Pancreas (tissue), 10 donors: ENCODE measurements around the gene CBFA2T2. TPM values are rescaled to one million over a fixed set of nuclear protein-coding genes. Genes with fewer than 3 reads are reported as not detected.
A peak's percentile ranks its signal among the peaks of the same experiment; 100 is the strongest.

Source experiments
- ATAC-seq, 4 donors: fragments of 200-7000 bp; cut with Tn5 transposase; one replicate each; pipeline versions ENCODE4 v1.8.0 to v1.9.1; 2020; ENCODE audit warnings: mild to moderate bottlenecking in 4 of 4, moderate library complexity in 4 of 4
- DNase-seq, 6 donors: peaks; one replicate each; pipeline ENCODE4 v3.0.0-alpha.2; 2020
- FAIRE-seq: peaks from 2 replicates; lab custom pipeline; 2012; peaks lifted over from hg19 to GRCh38; lab: Jason Lieb, UNC
- H3K27ac ChIP-seq, 4 donors: fragments of 200-600 bp; sonication (generic); 1 replicate in 3 of 4; 2 replicates in 1 of 4; pipeline versions ENCODE4 v1.5.0 to v1.8.0; 2020
- H3K27me3 ChIP-seq, 4 donors: fragments of 200-600 bp; one replicate each; pipeline ENCODE4 v1.8.0; 2021
- H3K36me3 ChIP-seq, 3 donors: fragments of 200-600 bp; sonication (generic) in 1 of 3; one replicate each; pipeline versions ENCODE4 v1.5.0 to v1.8.0; 2020 to 2021
- H3K4me1 ChIP-seq, 3 donors: fragments of 200-600 bp; one replicate each; pipeline ENCODE4 v1.8.0; 2021
- H3K4me3 ChIP-seq, 4 donors: fragments of 200-600 bp; sonication (generic) in 2 of 4; one replicate each; pipeline versions ENCODE4 v1.5.0 to v1.8.0; 2020 to 2021
- H3K9me3 ChIP-seq, 4 donors: fragments of 200-600 bp; one replicate each; pipeline ENCODE4 v1.8.0; 2021
- WGBS, 2 donors: extraction: QIAGEN DNeasy Blood & Tissue Kit; methylation state at CpG; one replicate each; pipeline ENCODE4 v1.1.7; 2013; 5-methylcytosine and 5-hydroxymethylcytosine counted together
- intact Hi-C, 3 donors: fragments of 100-400 bp; cut with DNase I; formaldehyde crosslinking; loops; one replicate each; pipeline versions ENCODE4 v1.11.1 to v1.14.2; 2022
- polyA plus RNA-seq, 2 donors: library from polyadenylated mRNA; stranded (reverse); fragments of 200-250 nt; gene quantifications; one replicate each; pipeline ENCODE4 v1.2.3, GENCODE V29; 2013
- total RNA-seq, 6 donors: library from RNA; stranded (reverse); fragmentation: NEBNext Ultra II Directional in 4 of 6; extraction: Animal tissue kit (Norgen Biotek cat#: 25700) in 4 of 6; gene quantifications; one replicate each; pipeline versions ENCODE4 v1.2.1 to v1.2.4, GENCODE V29; 2021 to 2023
- TF ChIP-seq, protein P1 (sequence below), 4 donors: fragments of 200-600 bp; sonication (generic) in 3 of 4; IDR thresholded peaks; one replicate each; pipeline versions ENCODE4 v1.5.0 to v1.8.0; 2021; ENCODE audit warnings: antibody characterized with exemption in 4 of 4
- donor health status: healthy with polysubstance abuse.
- donor health status: DM: no; HTN: no; CAD: no; lungs with moderate emphysema.
- donor health status: DM: no; HTN: no; CAD: no.
- donor health status: control.
- donor health status: control.
- donor health status: Bipolar disorder and iron deficiency.
- donor health status: DM: yes; HTN: yes; CAD: no.
- donor health status: DM: no; HTN: no; CAD: no.
- donor health status: DM: no; HTN: no; CAD: no.
- donor health status: DM: yes; HTN: yes; CAD: no.

The CBFA2T2 gene
- total and polyA plus RNA-seq, 8 donors = 4.7 to 11.6 (median 7.5) TPM

DNA sequence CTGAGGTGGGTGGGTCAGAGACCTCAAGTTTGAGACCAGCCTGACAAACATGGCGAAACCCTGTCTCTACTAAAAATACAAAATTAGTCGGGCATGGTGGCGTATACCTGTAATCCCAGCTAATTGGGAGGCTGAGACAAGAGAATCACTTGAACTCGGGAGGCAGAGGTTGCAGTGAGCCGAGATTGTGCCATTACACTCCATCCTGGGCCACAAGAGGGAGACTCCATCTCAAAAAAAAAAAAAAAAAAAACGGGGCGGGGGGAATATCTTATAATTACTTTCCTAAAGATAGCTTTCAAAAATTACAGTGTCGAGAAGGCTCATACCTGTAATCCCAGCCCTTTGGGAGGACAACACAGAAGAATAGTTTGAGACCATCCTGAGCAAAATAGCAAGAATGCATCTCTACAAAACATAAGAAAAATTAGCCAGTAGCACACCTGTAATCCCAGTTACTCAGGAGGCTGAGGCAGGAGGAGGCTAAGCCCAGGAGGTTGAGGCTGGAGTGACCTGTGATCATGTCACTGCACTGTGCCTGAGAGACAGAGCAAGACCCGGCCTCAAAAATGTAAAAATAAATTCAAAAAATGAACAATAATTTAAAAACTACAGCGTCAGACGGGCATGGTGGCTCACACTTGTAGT lies 25.8 kb downstream of the CBFA2T2 start:
- TF ChIP-seq, protein P1, sequence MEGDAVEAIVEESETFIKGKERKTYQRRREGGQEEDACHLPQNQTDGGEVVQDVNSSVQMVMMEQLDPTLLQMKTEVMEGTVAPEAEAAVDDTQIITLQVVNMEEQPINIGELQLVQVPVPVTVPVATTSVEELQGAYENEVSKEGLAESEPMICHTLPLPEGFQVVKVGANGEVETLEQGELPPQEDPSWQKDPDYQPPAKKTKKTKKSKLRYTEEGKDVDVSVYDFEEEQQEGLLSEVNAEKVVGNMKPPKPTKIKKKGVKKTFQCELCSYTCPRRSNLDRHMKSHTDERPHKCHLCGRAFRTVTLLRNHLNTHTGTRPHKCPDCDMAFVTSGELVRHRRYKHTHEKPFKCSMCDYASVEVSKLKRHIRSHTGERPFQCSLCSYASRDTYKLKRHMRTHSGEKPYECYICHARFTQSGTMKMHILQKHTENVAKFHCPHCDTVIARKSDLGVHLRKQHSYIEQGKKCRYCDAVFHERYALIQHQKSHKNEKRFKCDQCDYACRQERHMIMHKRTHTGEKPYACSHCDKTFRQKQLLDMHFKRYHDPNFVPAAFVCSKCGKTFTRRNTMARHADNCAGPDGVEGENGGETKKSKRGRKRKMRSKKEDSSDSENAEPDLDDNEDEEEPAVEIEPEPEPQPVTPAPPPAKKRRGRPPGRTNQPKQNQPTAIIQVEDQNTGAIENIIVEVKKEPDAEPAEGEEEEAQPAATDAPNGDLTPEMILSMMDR (IDR thresholded peaks at IDR 0.05) = no peak
- no peak overlapping the region for H3K27ac ChIP-seq
- H3K36me3 ChIP-seq = no peaks in the 10 kb centered on the region
- no peak for ATAC-seq
- H3K9me3 ChIP-seq = no peaks in the 10 kb centered on the region
- no peak overlapping the region for H3K4me3 ChIP-seq
- H3K27me3 ChIP-seq = no peaks in the 10 kb centered on the region
- peaks cover 6 to 11% (median 7%) of the 10 kb centered on the region in 3 donors for H3K4me1 ChIP-seq
- FAIRE-seq = no peak
- WGBS, 2 donors = 86 to 88% methylated on average over 11 of the region's 11 CpGs
- intact Hi-C loops = no loop called here
- DNase-seq = no peak

DNA sequence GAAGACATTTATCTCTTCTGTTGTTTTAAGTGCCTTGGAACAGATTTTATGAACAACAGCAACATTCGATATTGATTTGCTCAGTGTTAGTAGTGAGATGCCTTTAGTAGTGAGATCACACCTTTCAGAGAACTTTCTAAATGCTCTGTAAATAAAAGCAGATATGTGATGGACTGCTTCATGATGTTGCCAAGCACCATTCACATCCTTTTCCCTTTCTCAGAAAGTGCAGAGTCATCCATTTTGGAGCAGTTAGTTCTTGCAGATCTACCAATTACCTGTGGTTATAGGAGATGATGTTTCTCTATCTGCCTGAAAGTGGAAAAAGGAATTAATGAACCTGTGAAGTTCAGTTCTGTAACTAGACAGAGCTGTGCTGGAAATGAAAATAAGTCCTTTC lies 27.0 kb downstream of the CBFA2T2 start:
- peak in 3 of 4 donors; percentile 25 to 51 (median 38) for ATAC-seq
- intact Hi-C loops = no loop called here
- WGBS, 2 donors = 18 to 19% methylated on average over 1 of the region's 1 CpG

DNA sequence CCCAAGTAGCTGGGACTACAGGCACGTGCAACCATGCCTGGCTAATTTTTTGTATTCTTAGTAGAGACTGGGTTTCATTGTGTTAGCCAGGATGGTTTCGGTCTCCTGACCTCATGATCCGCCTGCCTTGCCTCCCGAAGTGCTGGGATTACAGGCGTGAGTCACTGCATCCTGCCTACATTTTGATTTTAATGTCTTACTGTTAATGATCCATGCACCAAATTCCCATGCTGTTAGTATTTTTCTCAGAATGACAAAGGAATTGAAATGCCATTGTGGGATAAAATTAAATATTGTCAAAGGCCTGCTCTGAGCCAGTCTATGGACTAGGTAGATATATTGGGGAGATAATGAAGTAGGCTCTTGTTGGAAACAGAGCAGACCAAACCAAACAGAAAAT lies 28.2 kb downstream of the CBFA2T2 start:
- Histone ChIP-seq H3K4me1 (peaks cover 3 to 11% (median 4%) of the 10 kb centered on the region in 3 donors), H3K4me3 (no peak overlapping the region), H3K27ac (no peak overlapping the region), H3K9me3 (no peaks in the 10 kb centered on the region), H3K36me3 (no peaks in the 10 kb centered on the region), H3K27me3 (no peaks in the 10 kb centered on the region)
- no peak for ATAC-seq
- TF ChIP-seq, protein P1 (IDR thresholded peaks at IDR 0.05) = no peak
- DNase-seq = no peak
- FAIRE-seq = no peak
- 92 to 94% methylated on average over 5 of the region's 5 CpGs for WGBS, 2 donors
- intact Hi-C loops = no loop called here

More for the DNA sequence above, 27.0 kb downstream of the CBFA2T2 start:
- no peak overlapping the region for H3K4me3 ChIP-seq
- TF ChIP-seq, protein P1 (IDR thresholded peaks at IDR 0.05) = no peak
- H3K36me3 ChIP-seq = no peaks in the 10 kb centered on the region
- DNase-seq = no peak
- H3K27me3 ChIP-seq = no peaks in the 10 kb centered on the region
- H3K4me1 ChIP-seq = peaks cover 6 to 11% (median 7%) of the 10 kb centered on the region in 3 donors
- no peak for FAIRE-seq
- no peaks in the 10 kb centered on the region for H3K9me3 ChIP-seq
- H3K27ac ChIP-seq = peak overlapping the region in 1 of 4 donors; percentile 17

- Histone ChIP-seq H3K27ac (no peak overlapping the region), H3K27me3 (no peaks in the 10 kb centered on the region), H3K9me3 (no peaks in the 10 kb centered on the region), H3K4me1 (peaks cover 0 to 6% (median 0%) of the 10 kb centered on the region in 3 donors), H3K36me3 (no peaks in the 10 kb centered on the region), H3K4me3 (no peak overlapping the region)
- TF ChIP-seq, protein P1 (IDR thresholded peaks at IDR 0.05) = no peak
- WGBS, 2 donors = 62 to 79% methylated on average over 1 of the region's 1 CpG
- ATAC-seq = peak in 2 of 4 donors; percentile 47 to 64
- no peak for FAIRE-seq
- DNase-seq = no peak
- intact Hi-C loops = no loop called here
Measured at GRCh38 chr20:33521461-33521860, 31.6 kb downstream of the CBFA2T2 start.

- Histone ChIP-seq H3K4me1 (peaks cover 0 to 2% (median 0%) of the 10 kb centered on the region in 3 donors), H3K36me3 (no peaks in the 10 kb centered on the region), H3K9me3 (no peaks in the 10 kb centered on the region), H3K27me3 (no peaks in the 10 kb centered on the region), H3K27ac (no peak overlapping the region), H3K4me3 (no peak overlapping the region)
- ATAC-seq = no peak
- no peak for DNase-seq
- TF ChIP-seq, protein P1 (IDR thresholded peaks at IDR 0.05) = no peak
- 76 to 82% methylated on average over 3 of the region's 3 CpGs for WGBS, 2 donors
- FAIRE-seq = no peak
- intact Hi-C loops = no loop called here
Measured at GRCh38 chr20:33522256-33522820, 32.4 kb downstream of the CBFA2T2 start.
